Astrocyte of the spinal cord (primary cell): ENCODE data around the gene SIGLEC5.

Experiments used
- DNase-seq: peaks from one replicate; pipeline ENCODE4 v3.0.0; 2011; ENCODE audit warnings: low read depth, low spot score
- H3K4me3 ChIP-seq: 2 replicates; pipeline ENCODE4 v1.5.1; 2011; ENCODE audit warnings: low read depth, mild to moderate bottlenecking, low read length, moderate library complexity
- CTCF ChIP-seq: IDR thresholded peaks from 2 replicates; pipeline ENCODE4 v1.5.1; 2012; ENCODE audit warnings: low read depth, mild to moderate bottlenecking, low read length, inconsistent platforms
- in situ Hi-C: cut with HindIII; loops from 2 replicates; pipeline ENCODE4 v1.10.0; 2017; ENCODE audit warnings: low sequenced_read_pairs

Gene SIGLEC5

GRCh38 chr19:51598159-51598915 lies 31.9 kb downstream of the SIGLEC5 start:
- in situ Hi-C loops, result no loop called here
- no peak overlapping the region for H3K4me3 ChIP-seq
- TF ChIP-seq CTCF, result no peak
- DNase-seq, result no peak

DNA sequence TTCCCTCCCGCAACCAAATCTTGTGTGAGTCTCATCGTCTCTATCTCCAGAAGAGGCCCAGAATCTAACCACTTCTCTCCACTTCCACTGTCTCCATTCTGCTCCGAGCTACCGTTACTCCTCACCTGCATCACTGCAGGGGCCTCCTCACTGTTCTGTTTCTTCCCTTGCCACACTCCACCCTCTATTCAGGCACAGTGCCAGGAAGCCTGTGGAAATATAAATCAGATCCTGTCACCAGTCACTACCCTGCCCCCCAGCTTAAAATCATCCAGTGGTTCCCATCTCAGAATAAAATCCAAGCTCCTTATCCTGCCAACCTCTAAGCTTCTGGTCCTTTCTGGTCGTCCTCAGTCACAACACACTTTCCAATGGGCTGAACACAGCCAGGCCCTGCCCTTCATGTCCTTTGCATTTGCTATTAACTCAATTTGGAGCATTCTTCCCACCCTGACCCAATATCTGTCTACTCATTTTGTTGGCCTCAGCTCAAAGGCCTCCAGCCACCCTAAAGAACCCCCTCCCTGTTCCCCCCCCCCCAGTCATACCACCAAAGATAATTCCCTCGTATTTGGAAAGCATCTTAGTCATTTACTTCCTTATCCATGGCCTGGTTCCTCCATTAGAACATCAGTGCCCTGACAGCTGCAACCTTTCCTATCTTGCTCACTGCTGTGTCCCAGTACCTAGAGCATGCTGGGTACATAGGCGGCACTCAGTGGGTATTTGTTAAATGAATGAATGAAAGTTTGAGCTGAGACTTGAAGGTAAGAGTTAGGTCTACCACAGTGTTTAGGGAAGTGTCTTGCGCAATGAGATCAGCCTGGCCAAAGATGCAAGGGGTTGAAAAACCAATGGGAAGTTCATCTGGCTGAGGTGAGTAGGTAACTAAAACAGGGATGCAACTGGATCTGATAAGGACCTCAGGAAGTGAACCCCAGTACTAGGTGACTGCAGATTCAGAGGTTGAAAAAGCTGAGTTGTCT lies 34.7 kb downstream of the SIGLEC5 start:
- DNase-seq, result no peak
- H3K4me3 ChIP-seq, result no peak overlapping the region
- no peak for TF ChIP-seq CTCF
- in situ Hi-C loops, result no loop called here

GRCh38 chr19:51594774-51595109 lies 35.5 kb downstream of the SIGLEC5 start:
- in situ Hi-C loops, result no loop called here
- H3K4me3 ChIP-seq, result peak overlapping the region; percentile 89
- TF ChIP-seq CTCF, result no peak
- no peak for DNase-seq

- no peak for TF ChIP-seq CTCF
- DNase-seq, result peak; percentile 98
- in situ Hi-C loops, result no loop called here
Observed at GRCh38 chr19:51593969-51594773, 36.0 kb downstream of the SIGLEC5 start.

DNA sequence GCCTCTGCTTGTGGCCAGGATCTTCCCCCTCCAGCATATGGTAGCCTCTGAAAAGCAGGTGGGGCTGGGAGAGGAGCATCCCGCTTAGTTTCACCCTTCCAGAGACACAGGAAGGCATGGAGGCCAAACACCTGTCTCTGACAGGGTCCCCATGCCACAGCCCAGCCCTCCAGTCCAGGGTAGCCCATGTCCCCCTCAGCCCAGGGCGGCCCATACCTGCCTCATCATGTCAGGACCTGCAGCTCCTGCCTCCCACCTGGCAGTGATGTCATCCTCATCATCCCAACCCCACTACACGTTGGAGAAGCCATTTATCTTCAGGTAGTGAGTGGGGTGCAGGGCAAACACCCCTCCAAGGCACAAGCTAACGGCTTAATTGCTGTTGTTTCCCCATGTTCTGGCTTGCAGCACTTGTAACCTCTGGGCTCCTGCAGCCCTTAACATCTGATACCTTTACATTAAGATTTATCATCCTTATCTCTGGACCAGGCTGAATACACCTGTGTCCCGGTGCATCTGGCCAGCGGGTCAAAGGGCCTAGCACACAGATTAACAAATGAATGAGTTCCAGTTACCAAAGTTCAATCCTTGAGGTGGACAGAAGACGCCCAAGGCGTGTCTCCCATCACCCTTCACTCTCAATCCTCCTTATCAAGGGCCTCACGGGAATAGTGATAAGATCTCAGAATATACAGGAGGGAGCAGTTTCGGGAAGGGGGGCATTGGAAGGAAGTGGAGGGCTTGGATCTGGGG lies 36.9 kb downstream of the SIGLEC5 start:
- DNase-seq, result no peak
- peak overlapping the region; percentile 89 for H3K4me3 ChIP-seq
- TF ChIP-seq CTCF, result no peak
- in situ Hi-C loops, result no loop called here

More at GRCh38 chr19:51593969-51594773, 36.0 kb downstream of the SIGLEC5 start:
- peak overlapping the region; percentile 89 for H3K4me3 ChIP-seq
